ENCODE results near the gene ARV1. TPM values are rescaled to one million over a fixed set of nuclear protein-coding genes. Genes with fewer than 3 reads are reported as not detected.

Gene ARV1
- polyA plus RNA-seq (2013, experiment 1 of 2; ENCODE audit: insufficient read length): 14.0 TPM
- 14.7 TPM for polyA plus RNA-seq (2013, experiment 2 of 2; ENCODE audit: insufficient read length)

DNA sequence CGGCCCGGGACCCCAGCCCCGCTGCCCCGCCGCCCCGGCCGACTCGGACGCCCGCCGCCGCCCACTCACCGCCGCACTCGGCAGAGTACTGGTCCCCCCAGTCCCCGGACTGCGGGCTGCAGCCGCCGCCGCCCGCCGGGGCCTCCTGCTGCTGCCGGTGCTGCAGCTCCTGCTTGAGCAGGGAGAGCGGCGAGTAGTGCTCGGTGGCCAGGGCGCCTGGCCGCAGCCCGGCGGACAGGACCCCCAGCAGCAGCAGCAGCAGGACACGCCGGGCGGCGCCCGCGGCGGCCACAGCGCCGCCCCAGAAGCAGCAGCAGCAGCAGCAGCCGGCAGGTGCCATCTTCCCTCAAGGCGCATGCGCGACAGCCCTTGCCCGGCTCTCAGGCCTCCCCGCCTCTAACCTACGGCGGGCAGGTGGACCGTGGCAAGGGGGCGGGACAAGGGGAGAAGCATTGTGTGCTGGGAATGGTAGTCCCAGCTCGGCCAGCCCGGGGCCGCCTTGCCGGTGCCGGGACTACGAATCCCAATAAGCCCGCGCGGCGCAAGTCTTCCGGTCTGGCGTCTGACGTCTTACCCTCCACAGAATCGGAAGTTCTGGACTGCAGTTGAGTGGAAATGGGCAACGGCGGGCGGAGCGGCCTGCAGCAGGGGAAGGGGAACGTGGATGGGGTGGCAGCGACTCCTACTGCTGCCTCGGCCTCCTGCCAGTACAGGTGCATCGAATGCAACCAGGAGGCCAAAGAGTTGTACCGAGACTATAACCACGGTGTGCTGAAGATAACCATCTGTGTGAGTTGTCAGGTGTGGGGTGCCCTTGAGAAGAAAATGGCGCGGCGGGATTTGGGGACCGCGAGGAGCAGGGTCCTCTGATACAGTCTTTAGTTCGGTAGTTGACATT is at the start of gene ARV1, which contains the start of gene TTC13:
ARV1 (plus strand) TSS at position 604 of the 898 bp plus-strand sequence; CDS start at position 616, 12 bp downstream.
TTC13 (minus strand) TSS at position 371 of the 898 bp plus-strand sequence; CDS start at position 340, 31 bp downstream.
- peak; percentile 97 for DNase-seq

DNA sequence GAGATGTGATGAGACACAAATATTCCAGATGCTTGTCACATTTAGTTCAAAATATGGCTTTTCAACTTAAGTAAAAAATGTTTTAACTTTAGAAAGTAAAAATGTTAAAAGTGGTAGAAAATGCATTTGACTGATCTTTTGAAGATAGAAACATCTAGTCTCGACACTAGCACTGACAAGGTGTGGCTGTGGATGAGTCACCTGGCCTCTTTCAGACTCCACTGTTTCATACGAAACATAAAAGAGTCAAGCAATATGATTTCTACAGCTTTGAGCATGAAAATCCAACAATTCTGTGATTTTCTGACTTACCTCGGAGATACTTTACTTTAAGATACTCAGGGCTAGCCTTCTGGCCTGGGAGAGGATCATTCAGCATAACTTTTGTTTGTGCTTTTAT is 47.9 kb upstream of the ARV1 start:
- DNase-seq: no peak

GRCh38 chr1:230935852-230936251 is 43.0 kb upstream of the ARV1 start:
- DNase-seq: no peak

- no peak for DNase-seq
Observed at GRCh38 chr1:230936475-230936874, 42.4 kb upstream of the ARV1 start.

DNA sequence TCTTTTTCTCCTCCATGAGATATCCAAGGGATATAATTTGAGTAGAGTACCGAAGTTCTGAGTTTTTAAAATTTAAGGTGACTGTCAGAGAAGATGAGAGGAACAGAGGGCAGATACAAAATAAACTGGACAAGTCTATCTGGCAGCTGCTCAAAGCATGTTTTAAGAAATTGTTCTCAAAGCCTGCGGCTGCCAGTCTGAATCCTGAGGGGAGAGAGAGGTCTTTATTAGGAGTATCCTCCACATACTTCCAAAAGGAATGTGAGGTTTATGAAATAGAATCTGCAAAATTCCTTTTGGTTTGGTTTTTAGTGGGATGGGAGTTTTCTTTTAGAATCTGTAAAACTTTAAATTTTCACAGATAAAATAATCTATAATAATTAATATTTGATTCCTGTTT is 41.5 kb upstream of the ARV1 start:
- peak; percentile 62 for DNase-seq

GRCh38 chr1:230938924-230939368 is 39.9 kb upstream of the ARV1 start:
- no peak for DNase-seq

DNA sequence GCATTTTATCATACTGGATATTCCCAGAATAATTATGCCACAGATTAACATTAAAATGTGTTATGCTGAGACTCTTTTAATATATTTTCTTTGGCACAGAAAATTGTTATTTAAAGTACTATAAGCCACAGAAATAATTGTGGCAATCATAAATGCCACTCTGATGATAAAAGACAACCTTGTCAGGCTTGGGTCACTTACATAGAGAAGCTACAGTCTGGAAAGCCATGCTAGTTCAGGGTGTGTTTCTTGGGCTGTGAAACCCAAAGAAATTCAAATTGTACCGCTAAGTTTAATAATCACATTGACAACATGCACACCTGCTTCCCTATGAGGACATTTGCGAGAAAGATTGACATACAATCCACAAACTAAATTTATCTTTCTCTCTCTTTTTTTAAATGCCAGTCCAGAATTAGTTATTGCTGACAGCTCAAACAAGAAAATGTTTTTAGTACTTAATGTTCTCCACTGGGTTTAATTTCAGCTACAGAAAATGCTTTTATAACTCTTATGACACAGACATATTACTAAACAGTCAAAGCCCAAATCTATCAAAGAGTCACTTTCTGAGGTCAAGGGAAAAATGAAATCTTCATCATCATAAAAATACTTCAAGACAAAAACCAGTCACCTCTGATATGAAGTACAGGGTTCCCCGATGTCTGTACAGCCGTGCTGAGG is 38.9 kb upstream of the ARV1 start:
- DNase-seq: no peak

- peak; percentile 44 for DNase-seq
Observed at GRCh38 chr1:230940848-230941247, 38.0 kb upstream of the ARV1 start.

GRCh38 chr1:230943048-230943593 is 35.8 kb upstream of the ARV1 start:
- no peak for DNase-seq

GRCh38 chr1:230948301-230948700 is 30.6 kb upstream of the ARV1 start:
- no peak for DNase-seq

GRCh38 chr1:230948903-230949302 is 30.0 kb upstream of the ARV1 start:
- DNase-seq: no peak

DNA sequence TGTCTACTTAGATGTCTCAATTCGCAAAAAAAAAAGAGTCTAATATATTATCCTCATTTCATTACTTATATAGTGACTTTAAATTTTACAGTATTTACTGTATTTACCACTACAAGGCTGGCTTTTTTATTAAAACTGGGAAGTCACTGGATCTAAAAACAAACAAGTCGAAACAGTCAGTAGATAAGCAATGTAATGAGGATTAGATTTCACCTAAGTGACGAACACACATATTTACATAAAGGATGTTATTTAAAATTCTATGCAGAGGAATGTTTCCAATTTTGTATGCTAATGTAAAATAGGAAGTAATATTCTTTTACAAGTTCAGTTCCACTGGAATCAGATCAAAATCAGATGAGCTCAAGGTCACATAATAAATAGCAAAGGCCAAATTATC is 28.5 kb upstream of the ARV1 start:
- no peak for DNase-seq

DNA sequence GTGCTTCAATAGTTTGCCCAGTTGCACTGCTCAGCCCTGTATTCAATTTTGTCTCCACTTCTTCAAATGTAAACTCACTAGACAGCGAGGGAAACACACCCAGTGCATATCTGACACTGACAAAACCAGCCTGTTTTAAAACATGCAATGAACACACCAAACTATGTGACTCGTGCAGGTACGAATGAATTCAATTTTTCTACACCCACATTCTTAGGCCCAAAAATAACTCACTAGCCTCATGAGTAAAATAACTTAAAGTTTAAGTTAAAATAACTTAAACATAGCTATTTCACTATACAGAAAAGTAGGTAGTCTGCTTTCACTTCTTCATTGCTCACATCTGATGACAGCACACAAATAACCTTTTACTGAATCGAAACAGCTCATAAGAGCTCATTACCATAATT is 21.3 kb upstream of the ARV1 start:
- DNase-seq: no peak

GRCh38 chr1:230958370-230958769 is 20.5 kb upstream of the ARV1 start:
- DNase-seq: no peak

GRCh38 chr1:230964896-230965295 is 14.0 kb upstream of the ARV1 start:
- no peak for DNase-seq

DNA sequence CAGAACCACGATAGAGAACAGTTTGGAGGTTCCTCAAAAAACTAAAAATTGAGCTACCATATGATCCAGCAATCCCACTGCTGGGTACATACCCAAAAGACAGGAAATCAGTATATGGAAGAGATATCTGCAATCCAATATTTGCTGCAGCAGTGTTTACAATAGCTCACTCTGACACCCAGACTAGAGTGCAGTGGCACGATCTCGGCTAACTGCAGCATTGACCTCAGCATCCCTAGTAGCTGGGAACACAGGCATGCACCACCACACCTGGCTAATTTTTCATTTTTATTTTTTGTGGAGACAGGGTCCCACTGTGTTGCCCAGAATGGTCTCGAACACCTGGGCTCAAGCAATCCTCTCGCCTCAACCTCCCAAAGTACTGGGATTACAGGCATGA is 13.4 kb upstream of the ARV1 start:
- DNase-seq: no peak

- no peak for DNase-seq
Observed at GRCh38 chr1:230966358-230966873, 12.5 kb upstream of the ARV1 start.

GRCh38 chr1:230970432-230970831 is 8.5 kb upstream of the ARV1 start:
- no peak for DNase-seq

DNA sequence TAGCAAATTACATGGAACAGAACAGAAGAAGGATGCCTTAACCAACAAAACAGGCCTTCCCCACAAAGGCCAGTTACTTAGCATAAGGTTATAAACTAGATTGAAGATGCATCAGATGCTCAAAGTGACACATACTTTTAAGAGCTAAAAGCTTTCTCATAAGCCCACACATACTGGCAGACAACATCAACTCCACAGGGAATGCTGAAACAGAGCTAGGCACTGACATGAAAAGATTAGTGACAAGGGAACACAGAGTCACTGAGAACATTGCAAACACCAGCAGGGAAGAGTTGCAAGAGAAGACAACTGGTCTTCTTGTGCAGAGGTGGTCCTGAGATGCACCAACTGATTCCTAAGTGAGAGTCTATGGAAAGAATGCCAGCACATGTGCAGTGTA is 7.1 kb upstream of the ARV1 start:
- DNase-seq: no peak

- peak; percentile 4 for DNase-seq
Observed at GRCh38 chr1:230972855-230973271, 6.0 kb upstream of the ARV1 start.

DNA sequence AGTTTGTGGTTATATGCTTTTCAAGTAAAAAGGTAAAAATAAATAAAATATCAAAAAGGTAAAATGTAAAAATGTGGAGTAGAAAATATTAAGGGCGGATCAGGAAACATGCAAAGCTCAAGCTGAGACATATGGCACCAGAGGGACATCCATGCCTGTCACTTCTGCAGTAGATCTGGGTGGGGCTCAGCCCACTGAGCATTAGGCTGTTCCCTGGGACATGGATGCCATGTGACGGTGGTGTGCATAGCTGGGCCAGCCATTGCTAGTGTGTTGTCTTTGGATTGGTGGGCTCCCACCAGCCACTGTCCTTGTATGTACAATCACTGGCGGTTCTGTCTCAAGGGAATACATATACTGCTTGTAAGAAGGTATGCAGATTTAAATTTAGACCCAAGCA is 3.3 kb upstream of the ARV1 start:
- DNase-seq: no peak

DNA sequence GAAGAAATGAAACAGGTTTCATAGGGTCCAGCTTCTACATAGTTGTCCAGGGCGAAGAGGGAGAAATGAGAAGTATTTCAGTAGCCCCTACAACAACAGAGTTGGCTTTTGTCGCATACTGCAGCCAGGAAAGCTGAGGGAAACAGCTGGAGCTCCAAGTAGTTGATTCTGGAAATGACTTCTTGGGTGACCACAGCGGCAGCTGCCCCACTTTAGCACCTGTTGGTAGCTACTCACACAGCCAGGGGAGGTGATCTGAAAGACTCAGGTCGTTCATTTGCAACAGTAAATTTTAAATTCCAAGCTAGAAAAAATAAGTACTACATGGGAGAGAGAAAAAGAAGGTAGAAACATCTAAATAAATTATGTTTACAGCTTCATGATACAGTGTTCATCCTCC is 2.5 kb upstream of the ARV1 start:
- DNase-seq: no peak

Data from fibroblast of skin of abdomen (primary cell).